DOHH2 (cell line): Measurements from ENCODE around the gene TMEM123.

Source experiments
- H3F3A ChIP-seq: fragments of 200-600 bp; sonication (generic), shearing (Covaris generic); 2 replicates; pipeline ENCODE4 v1.6.0; 2016; ENCODE audit warnings: antibody characterized with exemption, mild to moderate bottlenecking; ENCODE audit not compliant: control insufficient read depth, insufficient read depth
- H3K27ac ChIP-seq: fragments of 200-600 bp; sonication (generic); 2 replicates; pipeline ENCODE4 v1.5.1; 2014; ENCODE audit warnings: low read depth, mild to moderate bottlenecking, low read length, moderate library complexity
- H3K27me3 ChIP-seq: fragments of 200-600 bp; sonication (generic); 2 replicates; pipeline ENCODE4 v1.6.1; 2014; ENCODE audit warnings: mild to moderate bottlenecking, low read length, mixed read lengths; ENCODE audit not compliant: control insufficient read depth
- H3K36me3 ChIP-seq: fragments of 200-600 bp; sonication (generic); 2 replicates; pipeline ENCODE4 v1.6.1; 2014; ENCODE audit warnings: mild to moderate bottlenecking, low read length, moderate library complexity, mixed read lengths; ENCODE audit not compliant: control insufficient read depth
- H3K4me1 ChIP-seq: fragments of 200-600 bp; sonication (generic); 2 replicates; pipeline ENCODE4 v1.6.1; 2014; ENCODE audit warnings: mild to moderate bottlenecking, low read length, mixed read lengths; ENCODE audit not compliant: control insufficient read depth
- H3K4me2 ChIP-seq: fragments of 200-600 bp; sonication (generic); 2 replicates; pipeline ENCODE4 v1.6.0; 2014; ENCODE audit warnings: mild to moderate bottlenecking, low read length, moderate library complexity
- H3K4me3 ChIP-seq: fragments of 200-600 bp; sonication (generic); 2 replicates; pipeline ENCODE4 v1.5.1; 2014; ENCODE audit warnings: mild to moderate bottlenecking, low read length, mixed read lengths
- H3K79me2 ChIP-seq: fragments of 200-600 bp; sonication (generic); 2 replicates; pipeline ENCODE4 v1.6.1; 2014; ENCODE audit warnings: mild to moderate bottlenecking, low read length, mixed read lengths; ENCODE audit not compliant: control insufficient read depth
- H3K9me2 ChIP-seq: fragments of 200-600 bp; sonication (generic); replicated peaks from 2 replicates; pipeline ENCODE4 v1.6.1; 2014; ENCODE audit warnings: mild to moderate bottlenecking, low read length, mixed read lengths; ENCODE audit not compliant: control insufficient read depth
- H3K9me3 ChIP-seq: fragments of 200-600 bp; sonication (generic); 2 replicates; pipeline ENCODE4 v1.6.1; 2014; ENCODE audit warnings: antibody characterized with exemption, low read length, mixed read lengths; ENCODE audit not compliant: control insufficient read depth, insufficient read depth
- H4K20me1 ChIP-seq: fragments of 200-600 bp; sonication (generic); 2 replicates; pipeline ENCODE4 v1.6.0; 2014; ENCODE audit warnings: low read depth, mild to moderate bottlenecking, antibody characterized with exemption, low read length, moderate library complexity; ENCODE audit not compliant: control insufficient read depth, insufficient read depth
- EZH2phosphoT487 ChIP-seq: fragments of 200-600 bp; sonication (generic); IDR thresholded peaks from 2 replicates; pipeline ENCODE4 v1.6.1; 2017; ENCODE audit warnings: borderline replicate concordance, mild to moderate bottlenecking, antibody characterized with exemption, low read length, moderate library complexity, mixed read lengths
- TF ChIP-seq, protein P1 (sequence below): fragments of 200-600 bp; sonication (generic); IDR thresholded peaks from one replicate; pipeline ENCODE4 v1.5.1; 2014; ENCODE audit warnings: antibody characterized with exemption, mild to moderate bottlenecking, low read depth, low read length; ENCODE audit not compliant: poor library complexity, severe bottlenecking

Gene TMEM123

DNA sequence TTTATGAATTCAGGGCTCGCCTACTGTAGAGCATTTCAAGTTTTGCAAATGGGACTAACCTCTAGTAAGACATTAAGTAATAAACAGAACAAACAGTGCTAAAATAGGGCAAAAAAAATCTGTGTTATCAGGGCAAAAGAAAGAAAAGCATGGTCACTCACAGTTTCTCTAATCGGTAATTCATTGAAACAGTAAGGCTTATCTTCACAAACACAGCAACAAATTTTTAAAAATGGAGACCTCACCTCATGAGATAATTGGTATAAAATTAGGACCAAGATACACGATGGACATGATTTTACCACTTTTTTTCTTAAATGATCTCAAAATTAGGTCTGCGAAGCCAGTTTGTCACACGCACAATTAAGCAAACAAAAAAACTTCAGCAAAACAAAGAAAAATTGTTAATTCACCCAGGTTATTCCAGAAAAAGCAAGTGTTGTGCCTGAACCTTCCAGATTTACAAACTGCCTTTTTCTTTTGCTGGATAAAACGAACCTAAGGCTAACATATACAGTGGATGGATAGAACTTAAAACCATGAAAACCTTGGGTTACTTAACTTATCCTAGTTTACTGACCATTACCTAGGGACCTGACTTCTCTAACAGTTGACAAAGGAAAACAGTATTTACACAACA lies 1.4 kb downstream of the TMEM123 start:
- no peak for TF ChIP-seq EZH2phosphoT487
- TF ChIP-seq, protein P1, sequence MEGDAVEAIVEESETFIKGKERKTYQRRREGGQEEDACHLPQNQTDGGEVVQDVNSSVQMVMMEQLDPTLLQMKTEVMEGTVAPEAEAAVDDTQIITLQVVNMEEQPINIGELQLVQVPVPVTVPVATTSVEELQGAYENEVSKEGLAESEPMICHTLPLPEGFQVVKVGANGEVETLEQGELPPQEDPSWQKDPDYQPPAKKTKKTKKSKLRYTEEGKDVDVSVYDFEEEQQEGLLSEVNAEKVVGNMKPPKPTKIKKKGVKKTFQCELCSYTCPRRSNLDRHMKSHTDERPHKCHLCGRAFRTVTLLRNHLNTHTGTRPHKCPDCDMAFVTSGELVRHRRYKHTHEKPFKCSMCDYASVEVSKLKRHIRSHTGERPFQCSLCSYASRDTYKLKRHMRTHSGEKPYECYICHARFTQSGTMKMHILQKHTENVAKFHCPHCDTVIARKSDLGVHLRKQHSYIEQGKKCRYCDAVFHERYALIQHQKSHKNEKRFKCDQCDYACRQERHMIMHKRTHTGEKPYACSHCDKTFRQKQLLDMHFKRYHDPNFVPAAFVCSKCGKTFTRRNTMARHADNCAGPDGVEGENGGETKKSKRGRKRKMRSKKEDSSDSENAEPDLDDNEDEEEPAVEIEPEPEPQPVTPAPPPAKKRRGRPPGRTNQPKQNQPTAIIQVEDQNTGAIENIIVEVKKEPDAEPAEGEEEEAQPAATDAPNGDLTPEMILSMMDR: no peak
- H3K79me2 ChIP-seq: peaks cover 68% of the 10 kb centered on the region
- H3K27me3 ChIP-seq: no peaks in the 10 kb centered on the region
- H3K4me3 ChIP-seq: peak overlapping the region; percentile 82
- no peaks in the 10 kb centered on the region for H3K9me3 ChIP-seq
- peaks cover 61% of the 10 kb centered on the region for H3K36me3 ChIP-seq
- peak overlapping the region; percentile 76 for H3K4me2 ChIP-seq
- peaks cover 28% of the 10 kb centered on the region for H4K20me1 ChIP-seq
- H3F3A ChIP-seq: peaks cover 17% of the 10 kb centered on the region
- peak overlapping the region; percentile 19; the same call in 1 of the 2 replicates for H3K27ac ChIP-seq
- H3K9me2 ChIP-seq: no peaks in the 10 kb centered on the region
- H3K4me1 ChIP-seq: peaks cover 60% of the 10 kb centered on the region

DNA sequence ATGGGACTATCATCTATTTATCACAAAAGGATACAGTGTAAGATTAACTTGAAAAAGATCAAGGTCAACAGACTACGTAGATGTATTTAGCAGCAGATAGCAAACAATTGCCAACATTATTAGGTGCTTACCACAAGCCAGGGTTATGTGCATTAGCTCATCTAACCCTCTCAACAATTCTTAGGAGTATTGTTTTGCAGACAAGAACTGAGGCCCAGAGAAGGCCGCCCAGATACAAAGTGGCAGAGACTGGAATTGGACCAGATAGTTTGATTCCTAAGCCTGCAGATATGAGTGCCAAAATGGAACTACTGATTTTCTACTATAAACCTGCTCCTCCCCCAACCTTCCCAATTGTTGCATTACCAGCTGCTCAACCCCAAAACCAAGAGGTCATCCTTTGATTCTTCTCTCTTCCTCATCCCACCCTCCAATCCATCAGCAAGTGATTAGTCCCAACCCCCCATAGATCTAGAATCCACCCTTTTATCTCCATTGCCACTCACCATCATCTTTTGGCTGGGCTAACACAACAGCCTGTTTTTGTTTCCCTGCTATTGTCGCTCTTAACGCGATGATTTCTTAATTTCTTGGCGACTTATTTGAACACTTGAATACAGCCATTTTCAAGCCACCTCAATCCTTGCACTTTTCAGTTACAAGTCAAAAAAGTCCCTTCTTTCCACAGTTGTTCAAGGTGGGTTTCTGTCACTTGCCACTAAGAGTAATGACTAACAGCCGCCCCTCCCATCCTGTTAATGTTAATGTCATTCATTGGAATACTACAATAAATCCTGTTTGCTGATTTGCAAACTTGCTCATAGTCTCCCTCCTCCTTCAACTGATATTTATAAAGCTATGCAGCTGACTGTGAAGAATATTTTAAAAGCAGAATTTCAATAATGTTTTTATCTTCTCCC lies 2.7 kb downstream of the TMEM123 start:
- TF ChIP-seq, protein P1: no peak
- TF ChIP-seq EZH2phosphoT487: no peak
- no peak overlapping the region for H3K27ac ChIP-seq
- 0 out of 2 replicates have a peak, but pooled peaks cover 3% of the 10 kb centered on the region for H3K9me3 ChIP-seq
- H3F3A ChIP-seq: peaks cover 13% of the 10 kb centered on the region
- peak overlapping the region; percentile 76 for H3K4me2 ChIP-seq
- H4K20me1 ChIP-seq: peaks cover 28% of the 10 kb centered on the region
- H3K27me3 ChIP-seq: no peaks in the 10 kb centered on the region
- H3K36me3 ChIP-seq: peaks cover 73% of the 10 kb centered on the region
- H3K4me3 ChIP-seq: peak overlapping the region; percentile 82
- H3K79me2 ChIP-seq: peaks cover 80% of the 10 kb centered on the region
- H3K9me2 ChIP-seq: no peaks in the 10 kb centered on the region
- H3K4me1 ChIP-seq: peaks cover 48% of the 10 kb centered on the region

DNA sequence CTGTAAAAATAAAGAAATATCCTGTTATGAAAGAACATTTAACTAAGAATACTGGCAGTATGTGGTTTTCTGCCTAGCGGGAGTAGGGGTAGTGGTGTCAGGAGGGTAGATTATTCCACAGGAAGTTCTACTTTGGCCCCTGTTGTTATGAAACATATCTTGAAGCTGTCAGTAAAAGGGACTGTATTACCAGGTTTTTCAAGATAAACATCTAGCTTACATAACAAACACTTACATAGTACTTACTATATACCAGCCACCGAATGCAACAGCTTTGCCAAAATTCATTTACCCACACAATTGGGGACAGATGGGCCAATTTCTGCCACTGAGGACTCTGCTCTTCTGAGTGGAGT lies 3.7 kb downstream of the TMEM123 start:
- no peak overlapping the region for H3K4me3 ChIP-seq
- TF ChIP-seq EZH2phosphoT487: no peak
- peaks cover 90% of the 10 kb centered on the region for H3K79me2 ChIP-seq
- no peaks in the 10 kb centered on the region for H3K9me2 ChIP-seq
- no peak overlapping the region for H3K27ac ChIP-seq
- H3K4me1 ChIP-seq: peaks cover 45% of the 10 kb centered on the region
- peaks cover 28% of the 10 kb centered on the region for H4K20me1 ChIP-seq
- H3K36me3 ChIP-seq: peaks cover 81% of the 10 kb centered on the region
- no peaks in the 10 kb centered on the region for H3K27me3 ChIP-seq
- H3F3A ChIP-seq: peaks cover 13% of the 10 kb centered on the region
- peak overlapping the region; percentile 76; the same call in 1 of the 2 replicates for H3K4me2 ChIP-seq
- H3K9me3 ChIP-seq: 0 out of 2 replicates have a peak, but pooled peaks cover 5% of the 10 kb centered on the region
